ENCODE results near the gene RGMA. TPM values are rescaled to one million over a fixed set of nuclear protein-coding genes. Genes with fewer than 3 reads are reported as not detected.

The RGMA gene
- 5.8 and 7.5 TPM in 2 replicates for total RNA-seq

GRCh38 chr15:93088981-93089726 is at the start of gene RGMA:
Gene RGMA, minus strand, starts transcription at chr15:93089211. Its CDS starts 279 bp downstream, at chr15:93088932.

Other genes starting within 250 kb of the RGMA start
- 78.3 and 95.7 TPM in 2 replicates for gene CHD2, start 188.9 kb downstream of the RGMA start, total RNA-seq

Data from hair follicle dermal papilla cell (primary cell).